GM23338 (cell line): Measurements from ENCODE around the gene PLXNC1.

Experiments used
- CREB1 ChIP-seq: fragments of 250-450 bp; sonication (Bioruptor Pico); IDR thresholded peaks from 2 replicates; pipeline ENCODE4 v1.5.0; 2020; ENCODE audit warnings: low read depth, mild to moderate bottlenecking, moderate library complexity
- CTCF ChIP-seq, 2 experiments: fragments of 200-600 bp in 1 of 2; sonication (generic) in 1 of 2; conservative IDR thresholded peaks; 2 replicates each; pipeline versions ENCODE4 v1.5.1 to v1.6.1; 2016 to 2017; ENCODE audit warnings: antibody characterized with exemption in 2 of 2, low read depth in 2 of 2, mild to moderate bottlenecking in 2 of 2, moderate library complexity in 1 of 2
- EZH2 ChIP-seq: fragments of 200-600 bp; sonication (generic); IDR thresholded peaks from one replicate; pipeline ENCODE4 v1.8.0; 2017; ENCODE audit warnings: antibody characterized with exemption, mild to moderate bottlenecking, low read depth; ENCODE audit not compliant: unreplicated experiment
- EZH2phosphoT487 ChIP-seq: fragments of 200-600 bp; sonication (generic); IDR thresholded peaks from one replicate; pipeline ENCODE4 v1.8.1; 2018; ENCODE audit warnings: antibody characterized with exemption; ENCODE audit not compliant: unreplicated experiment
- JUNB ChIP-seq: IDR thresholded peaks from one replicate; pipeline ENCODE4 v1.6.1; 2016; ENCODE audit warnings: antibody characterized with exemption; ENCODE audit not compliant: unreplicated experiment
- NANOG ChIP-seq: IDR thresholded peaks from 2 replicates; pipeline ENCODE4 v1.6.1; 2016; ENCODE audit warnings: antibody characterized with exemption, borderline replicate concordance
- POLR2AphosphoS5 ChIP-seq: IDR thresholded peaks from 2 replicates; pipeline ENCODE4 v1.6.1; 2016; ENCODE audit warnings: antibody characterized with exemption, low read depth
- REST ChIP-seq: IDR thresholded peaks from one replicate; pipeline ENCODE4 v1.6.1; 2018; ENCODE audit warnings: antibody characterized with exemption; ENCODE audit not compliant: unreplicated experiment
- ZNF114 ChIP-seq: fragments of 250-450 bp; sonication (Bioruptor Pico); IDR thresholded peaks from 2 replicates; pipeline ENCODE4 v1.5.0; 2020; ENCODE audit warnings: mild to moderate bottlenecking, moderate library complexity
- ZNF331 ChIP-seq: fragments of 250-450 bp; sonication (Bioruptor Pico); IDR thresholded peaks from 2 replicates; pipeline ENCODE4 v1.5.0; 2020; ENCODE audit warnings: low read depth, mild to moderate bottlenecking, moderate library complexity
- ZNF462 ChIP-seq: fragments of 250-450 bp; sonication (Bioruptor Pico); IDR thresholded peaks from 2 replicates; pipeline ENCODE4 v1.5.0; 2020; ENCODE audit warnings: mild to moderate bottlenecking, moderate library complexity
- TF ChIP-seq, protein P1 (sequence below): IDR thresholded peaks from 2 replicates; pipeline ENCODE4 v1.6.1; 2016; ENCODE audit warnings: antibody characterized with exemption

- TF ChIP-seq EZH2phosphoT487 (no peak), EZH2 (no peak), CTCF (conservative IDR thresholded peaks at IDR 0.05; ENCODE audit: low read depth in 2 of 2) (no peak), REST (no peak), CREB1 (CRISPR knock-in tag) (no peak), POLR2AphosphoS5 (no peak), JUNB (no peak), ZNF114 (CRISPR knock-in tag) (no peak), ZNF331 (CRISPR knock-in tag) (no peak), ZNF462 (CRISPR knock-in tag) (no peak), NANOG (no peak)
- TF ChIP-seq, protein P1, sequence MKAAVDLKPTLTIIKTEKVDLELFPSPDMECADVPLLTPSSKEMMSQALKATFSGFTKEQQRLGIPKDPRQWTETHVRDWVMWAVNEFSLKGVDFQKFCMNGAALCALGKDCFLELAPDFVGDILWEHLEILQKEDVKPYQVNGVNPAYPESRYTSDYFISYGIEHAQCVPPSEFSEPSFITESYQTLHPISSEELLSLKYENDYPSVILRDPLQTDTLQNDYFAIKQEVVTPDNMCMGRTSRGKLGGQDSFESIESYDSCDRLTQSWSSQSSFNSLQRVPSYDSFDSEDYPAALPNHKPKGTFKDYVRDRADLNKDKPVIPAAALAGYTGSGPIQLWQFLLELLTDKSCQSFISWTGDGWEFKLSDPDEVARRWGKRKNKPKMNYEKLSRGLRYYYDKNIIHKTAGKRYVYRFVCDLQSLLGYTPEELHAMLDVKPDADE, result no peak
Observed at GRCh38 chr12:94174576-94174975, 26.2 kb downstream of the PLXNC1 start.
